Measurements from ENCODE around the gene HIF3A. TPM values are rescaled to one million over a fixed set of nuclear protein-coding genes. Genes with fewer than 3 reads are reported as not detected.

HIF3A gene
- total RNA-seq, 1 experiment from 2014 or later = 3.0 TPM

- Histone ChIP-seq H3K27me3 (replicated peaks; ENCODE audit: insufficient read depth, low read depth, low read length, poor library complexity) (no peaks in the 10 kb centered on the region), H3K4me1 (ENCODE audit: insufficient read depth, low read length, poor library complexity, severe bottlenecking) (no peaks in the 10 kb centered on the region), H3K27ac (ENCODE audit: low read depth, low read length, poor library complexity, severe bottlenecking) (no peak overlapping the region), H3K4me3 (ENCODE audit: low read depth, low read length, poor library complexity, severe bottlenecking) (no peak overlapping the region), H3K36me3 (ENCODE audit: insufficient read depth, low read length, poor library complexity, severe bottlenecking) (peaks cover 50% of the 10 kb centered on the region), H3K9me3 (ENCODE audit: low read depth, low read length, poor library complexity, severe bottlenecking) (no peaks in the 10 kb centered on the region)
- POLR2A ChIA-PET (ENCODE audit: low non-redundant PET) = no interaction called here
- DNase-seq (ENCODE audit: low spot score) = no peak
- CTCF ChIA-PET = interaction anchor here (1.1 kb wide), 1 partner anchor 93 kb away, joined by 3 read pairs; no protein-coding TSS in a partner anchor
- no TSS peak for BruUV-seq (replicated peaks)
- intact Hi-C loops (cut with micrococcal nuclease; ENCODE audit: unreplicated experiment) = no loop called here
- TF ChIP-seq EZH2 (IDR thresholded peaks at IDR 0.05; ENCODE audit: borderline replicate concordance, low read depth, low read length, poor library complexity, severe bottlenecking) = no peak
- no peak for TF ChIP-seq CTCF (conservative IDR thresholded peaks at IDR 0.05; ENCODE audit: low read depth, low read length)
These were observed 61.2 kb downstream of the HIF3A start for GRCh38 chr19:46357846-46358583.

DNA sequence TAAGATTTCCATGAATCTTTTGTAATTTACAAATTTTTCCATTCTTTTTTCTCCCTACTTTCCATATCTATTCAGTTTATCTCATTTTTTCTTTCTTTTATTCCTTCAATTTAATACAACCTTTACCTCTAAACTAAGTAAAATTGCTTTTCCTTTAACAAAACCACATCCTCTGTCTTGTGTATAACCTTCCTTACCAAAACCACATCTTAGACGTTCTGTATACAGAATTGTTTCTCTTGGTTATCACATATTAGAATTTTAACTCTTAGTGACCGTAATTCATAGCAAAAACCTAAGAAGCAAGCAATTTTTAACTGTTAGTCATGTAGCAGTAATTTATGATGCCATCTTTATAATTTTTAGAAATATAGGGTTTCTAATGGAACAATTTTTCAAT lies 65.1 kb downstream of the HIF3A start:
- Histone ChIP-seq H3K27me3 (replicated peaks; ENCODE audit: insufficient read depth, low read depth, low read length, poor library complexity) (no peaks in the 10 kb centered on the region), H3K4me3 (ENCODE audit: low read depth, low read length, poor library complexity, severe bottlenecking) (no peak overlapping the region), H3K4me1 (ENCODE audit: insufficient read depth, low read length, poor library complexity, severe bottlenecking) (no peaks in the 10 kb centered on the region), H3K36me3 (ENCODE audit: insufficient read depth, low read length, poor library complexity, severe bottlenecking) (peaks cover 44% of the 10 kb centered on the region), H3K27ac (ENCODE audit: low read depth, low read length, poor library complexity, severe bottlenecking) (no peak overlapping the region), H3K9me3 (ENCODE audit: low read depth, low read length, poor library complexity, severe bottlenecking) (no peaks in the 10 kb centered on the region)
- CTCF ChIA-PET = no interaction called here
- no peak for DNase-seq (ENCODE audit: low spot score)
- POLR2A ChIA-PET (ENCODE audit: low non-redundant PET) = no interaction called here
- no peak for TF ChIP-seq CTCF (conservative IDR thresholded peaks at IDR 0.05; ENCODE audit: low read depth, low read length)
- TF ChIP-seq EZH2 (IDR thresholded peaks at IDR 0.05; ENCODE audit: borderline replicate concordance, low read depth, low read length, poor library complexity, severe bottlenecking) = no peak
- intact Hi-C loops (cut with micrococcal nuclease; ENCODE audit: unreplicated experiment) = no loop called here
- no TSS peak for BruUV-seq (replicated peaks)

- BruUV-seq (replicated peaks) = no TSS peak
- POLR2A ChIA-PET (ENCODE audit: low non-redundant PET) = no interaction called here
- intact Hi-C loops (cut with micrococcal nuclease; ENCODE audit: unreplicated experiment) = no loop called here
- H3K9me3 ChIP-seq (ENCODE audit: low read depth, low read length, poor library complexity, severe bottlenecking) = no peaks in the 10 kb centered on the region
- no peak for DNase-seq (ENCODE audit: low spot score)
- no peaks in the 10 kb centered on the region for H3K27me3 ChIP-seq (replicated peaks; ENCODE audit: insufficient read depth, low read depth, low read length, poor library complexity)
- no peak overlapping the region for H3K4me3 ChIP-seq (ENCODE audit: low read depth, low read length, poor library complexity, severe bottlenecking)
- H3K4me1 ChIP-seq (ENCODE audit: insufficient read depth, low read length, poor library complexity, severe bottlenecking) = no peaks in the 10 kb centered on the region
- CTCF ChIA-PET = no interaction called here
- no peak for TF ChIP-seq EZH2 (IDR thresholded peaks at IDR 0.05; ENCODE audit: borderline replicate concordance, low read depth, low read length, poor library complexity, severe bottlenecking)
- no peak for TF ChIP-seq CTCF (conservative IDR thresholded peaks at IDR 0.05; ENCODE audit: low read depth, low read length)
- H3K27ac ChIP-seq (ENCODE audit: low read depth, low read length, poor library complexity, severe bottlenecking) = no peak overlapping the region
- peaks cover 29% of the 10 kb centered on the region for H3K36me3 ChIP-seq (ENCODE audit: insufficient read depth, low read length, poor library complexity, severe bottlenecking)
These were observed 67.5 kb downstream of the HIF3A start for GRCh38 chr19:46364359-46364758.
